ENCODE data around the gene SIDT2. TPM values are rescaled to one million over a fixed set of nuclear protein-coding genes. Genes with fewer than 3 reads are reported as not detected.

Gene SIDT2
- total and polyA plus RNA-seq, 2 donors (not counting 3 experiments of a cell fraction or from before 2014, with no cell fraction given): 28.7 to 34.5 TPM

GRCh38 chr11:117200813-117201657 is 22.5 kb downstream of the SIDT2 start:
- TF ChIP-seq, protein P1, sequence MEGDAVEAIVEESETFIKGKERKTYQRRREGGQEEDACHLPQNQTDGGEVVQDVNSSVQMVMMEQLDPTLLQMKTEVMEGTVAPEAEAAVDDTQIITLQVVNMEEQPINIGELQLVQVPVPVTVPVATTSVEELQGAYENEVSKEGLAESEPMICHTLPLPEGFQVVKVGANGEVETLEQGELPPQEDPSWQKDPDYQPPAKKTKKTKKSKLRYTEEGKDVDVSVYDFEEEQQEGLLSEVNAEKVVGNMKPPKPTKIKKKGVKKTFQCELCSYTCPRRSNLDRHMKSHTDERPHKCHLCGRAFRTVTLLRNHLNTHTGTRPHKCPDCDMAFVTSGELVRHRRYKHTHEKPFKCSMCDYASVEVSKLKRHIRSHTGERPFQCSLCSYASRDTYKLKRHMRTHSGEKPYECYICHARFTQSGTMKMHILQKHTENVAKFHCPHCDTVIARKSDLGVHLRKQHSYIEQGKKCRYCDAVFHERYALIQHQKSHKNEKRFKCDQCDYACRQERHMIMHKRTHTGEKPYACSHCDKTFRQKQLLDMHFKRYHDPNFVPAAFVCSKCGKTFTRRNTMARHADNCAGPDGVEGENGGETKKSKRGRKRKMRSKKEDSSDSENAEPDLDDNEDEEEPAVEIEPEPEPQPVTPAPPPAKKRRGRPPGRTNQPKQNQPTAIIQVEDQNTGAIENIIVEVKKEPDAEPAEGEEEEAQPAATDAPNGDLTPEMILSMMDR (IDR thresholded peaks at IDR 0.05; ENCODE audit: extremely low read depth in 1 of 2, insufficient read depth in 1 of 2, low read depth in 1 of 2, low read length in 2 of 2): no peak
- TF ChIP-seq FOS (IDR thresholded peaks at IDR 0.05; ENCODE audit: borderline replicate concordance, insufficient read depth, low read length) (no peak), GATA2 (IDR thresholded peaks at IDR 0.05; ENCODE audit: insufficient read depth, insufficient read length, low read depth, low read length) (no peak), POLR2AphosphoS5 (IDR thresholded peaks at IDR 0.05; ENCODE audit: insufficient read depth, low read depth, low read length) (no peak), EZH2 (IDR thresholded peaks at IDR 0.05; ENCODE audit: borderline replicate concordance, low read depth, low read length, severe bottlenecking) (no peak), POLR2A (IDR thresholded peaks at IDR 0.05; ENCODE audit: low read depth, low read length) (no peak), MYC (IDR thresholded peaks at IDR 0.05; ENCODE audit: low read depth, low read length) (no peak), JUN (IDR thresholded peaks at IDR 0.05; ENCODE audit: borderline replicate concordance, insufficient read depth, insufficient read length, low read depth) (no peak)
- TF ChIP-seq, protein P2, sequence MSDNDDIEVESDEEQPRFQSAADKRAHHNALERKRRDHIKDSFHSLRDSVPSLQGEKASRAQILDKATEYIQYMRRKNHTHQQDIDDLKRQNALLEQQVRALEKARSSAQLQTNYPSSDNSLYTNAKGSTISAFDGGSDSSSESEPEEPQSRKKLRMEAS (IDR thresholded peaks at IDR 0.05; ENCODE audit: insufficient read depth, insufficient read length): no peak
- intact Hi-C loops (cut with micrococcal nuclease) (no loop called here), dilution Hi-C loops (cut with MboI; ENCODE audit: extremely low pct_ligation_motif_present, low sequenced_read_pairs) (no loop called here)
- H2AFZ ChIP-seq (ENCODE audit: low read depth, low read length): no peak overlapping the region
- FAIRE-seq (no peak), DNase-seq (ENCODE audit: low read depth, low spot score) (no peak)
- BruUV-seq (replicated peaks): no TSS peak
- no peaks in the 10 kb centered on the region for H3K27me3 ChIP-seq (ENCODE audit: control insufficient read depth in 2 of 2, insufficient read depth in 2 of 2, low read length in 2 of 2)
- H3K9ac ChIP-seq (replicated peaks; ENCODE audit: extremely low read depth, insufficient read depth, low read length): no peak overlapping the region
- H4K20me1 ChIP-seq (replicated peaks; ENCODE audit: control insufficient read depth, extremely low read depth, insufficient read depth, low read length): no peaks in the 10 kb centered on the region
- no peaks in the 10 kb centered on the region for H3K9me3 ChIP-seq (replicated peaks; ENCODE audit: control insufficient read depth, insufficient read depth, low read length)
- H3K4me3 ChIP-seq (replicated peaks in 1 of 3; ENCODE audit: insufficient read depth in 1 of 3, low read depth in 1 of 3, low read length in 3 of 3): no peak overlapping the region
- H3K79me2 ChIP-seq (ENCODE audit: control insufficient read depth, insufficient read depth, low read length): no peaks in the 10 kb centered on the region
- peaks cover 9% of the 10 kb centered on the region for H3K4me1 ChIP-seq (ENCODE audit: control insufficient read depth, extremely low read depth, insufficient read depth, low read length)
- H3K4me2 ChIP-seq (ENCODE audit: insufficient read depth, low read length): no peak overlapping the region
- ChIA-PET CTCF (interaction anchor here (0.8 to 1.6 kb wide), 3 partner anchors 20 to 31 kb away, joined by 3 to 6 read pairs (median 3); partner anchors contain the start of gene PCSK7), POLR2A (interaction anchor here (0.6 to 0.7 kb wide), 2 partner anchors 284 to 413 kb away, joined by 3 read pairs; partner anchors contain the start of gene ZPR1)
- no peak overlapping the region for H3K27ac ChIP-seq (ENCODE audit: insufficient read depth, low read depth, low read length)
- no peaks in the 10 kb centered on the region for H3K9me1 ChIP-seq (replicated peaks; ENCODE audit: control insufficient read depth, extremely low read depth, insufficient read depth, low read length)
- peaks cover 0 to 5% of the 10 kb centered on the region in 2 experiments for H3K36me3 ChIP-seq (ENCODE audit: control insufficient read depth in 2 of 2, extremely low read depth in 1 of 2, insufficient read depth in 2 of 2, low read length in 2 of 2)

Measured in endothelial cell of umbilical vein (primary cell).